Testis (tissue), 2 donors: ENCODE data around the gene LIN7A.

Experiments used
- POLR2A ChIP-seq: fragments of 450-650 bp; IDR thresholded peaks from one replicate; pipeline ENCODE4 v1.6.1; 2017; ENCODE audit warnings: antibody characterized with exemption, mild to moderate bottlenecking, moderate library complexity
- TF ChIP-seq, protein P1 (sequence below), 3 experiments: fragments of 450-650 bp in 2 of 3; fragments of 200-600 bp in 1 of 3; sonication (generic) in 1 of 3; IDR thresholded peaks; one replicate each; pipeline ENCODE4 v1.5.1; 2016 to 2019; ENCODE audit warnings: antibody characterized with exemption in 3 of 3, mild to moderate bottlenecking in 2 of 3, moderate library complexity in 1 of 3

- TF ChIP-seq, protein P1, sequence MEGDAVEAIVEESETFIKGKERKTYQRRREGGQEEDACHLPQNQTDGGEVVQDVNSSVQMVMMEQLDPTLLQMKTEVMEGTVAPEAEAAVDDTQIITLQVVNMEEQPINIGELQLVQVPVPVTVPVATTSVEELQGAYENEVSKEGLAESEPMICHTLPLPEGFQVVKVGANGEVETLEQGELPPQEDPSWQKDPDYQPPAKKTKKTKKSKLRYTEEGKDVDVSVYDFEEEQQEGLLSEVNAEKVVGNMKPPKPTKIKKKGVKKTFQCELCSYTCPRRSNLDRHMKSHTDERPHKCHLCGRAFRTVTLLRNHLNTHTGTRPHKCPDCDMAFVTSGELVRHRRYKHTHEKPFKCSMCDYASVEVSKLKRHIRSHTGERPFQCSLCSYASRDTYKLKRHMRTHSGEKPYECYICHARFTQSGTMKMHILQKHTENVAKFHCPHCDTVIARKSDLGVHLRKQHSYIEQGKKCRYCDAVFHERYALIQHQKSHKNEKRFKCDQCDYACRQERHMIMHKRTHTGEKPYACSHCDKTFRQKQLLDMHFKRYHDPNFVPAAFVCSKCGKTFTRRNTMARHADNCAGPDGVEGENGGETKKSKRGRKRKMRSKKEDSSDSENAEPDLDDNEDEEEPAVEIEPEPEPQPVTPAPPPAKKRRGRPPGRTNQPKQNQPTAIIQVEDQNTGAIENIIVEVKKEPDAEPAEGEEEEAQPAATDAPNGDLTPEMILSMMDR (IDR thresholded peaks at IDR 0.05): no peak
- no peak for TF ChIP-seq POLR2A
Measured at GRCh38 chr12:80834724-80835123, 103.0 kb downstream of the LIN7A start.
